Pulmonary artery endothelial cell (primary cell): Measurements from ENCODE around the gene PTPRN. TPM values are rescaled to one million over a fixed set of nuclear protein-coding genes. Genes with fewer than 3 reads are reported as not detected.

ENCODE experiments used
- DNase-seq: peaks from one replicate; pipeline ENCODE4 v3.0.0-alpha.2; 2011; ENCODE audit warnings: low read depth, low spot score
- total RNA-seq: library from RNA; depleted of rRNA; stranded (reverse); fragments of >200 nt; gene quantifications from 2 replicates; pipeline ENCODE4 v1.2.3, GENCODE V29; 2014

The PTPRN gene
- total RNA-seq, 1 donor from 2014 or later: not detected

DNA sequence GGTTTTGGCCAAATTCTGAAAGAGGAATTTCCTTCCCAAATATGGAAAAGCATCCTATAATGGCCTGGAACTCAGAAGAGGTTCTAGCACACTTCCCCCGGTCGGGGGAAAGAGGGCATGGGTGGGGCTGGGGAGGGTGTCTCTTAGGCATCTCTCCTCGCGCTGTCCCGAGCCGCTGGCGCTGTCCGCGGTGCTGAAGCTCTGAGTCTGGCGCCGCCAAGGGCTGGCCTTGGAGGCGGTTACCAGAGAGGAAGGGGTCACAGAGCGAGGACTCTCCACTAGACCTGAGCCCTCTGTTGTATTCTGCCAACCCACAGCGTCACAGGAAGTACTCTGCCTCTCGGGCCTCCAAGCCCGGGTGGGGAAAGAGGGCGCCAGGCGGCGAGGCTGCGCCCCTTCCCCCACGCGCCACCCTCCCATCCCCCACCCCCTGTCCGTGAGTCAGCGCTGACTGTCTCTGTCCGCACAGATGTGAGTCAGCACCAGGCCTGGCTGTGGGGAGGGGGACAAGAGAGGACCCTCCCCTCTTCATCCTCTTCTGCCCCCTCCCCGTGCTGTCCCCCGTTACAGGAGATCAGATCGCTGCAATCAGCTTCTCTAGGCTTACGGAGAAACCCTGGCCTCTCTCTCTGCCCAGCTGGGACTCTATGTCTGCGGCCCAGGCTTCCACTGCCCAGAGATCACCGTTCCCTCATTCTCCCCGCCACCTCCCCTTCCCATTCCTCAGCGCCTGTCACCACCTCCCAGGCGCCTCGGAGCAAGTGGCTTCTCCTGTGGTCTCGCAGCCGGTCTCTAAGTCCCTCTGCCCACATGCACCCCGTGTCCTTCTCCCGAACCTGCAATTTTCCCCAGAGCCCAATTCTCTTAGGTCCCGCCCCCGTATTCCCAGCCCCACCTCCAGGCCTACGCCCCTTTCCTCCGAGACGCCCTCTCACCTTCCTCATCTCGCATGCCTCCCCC, 779 bp downstream of the PTPRN start:
- no peak for DNase-seq

DNA sequence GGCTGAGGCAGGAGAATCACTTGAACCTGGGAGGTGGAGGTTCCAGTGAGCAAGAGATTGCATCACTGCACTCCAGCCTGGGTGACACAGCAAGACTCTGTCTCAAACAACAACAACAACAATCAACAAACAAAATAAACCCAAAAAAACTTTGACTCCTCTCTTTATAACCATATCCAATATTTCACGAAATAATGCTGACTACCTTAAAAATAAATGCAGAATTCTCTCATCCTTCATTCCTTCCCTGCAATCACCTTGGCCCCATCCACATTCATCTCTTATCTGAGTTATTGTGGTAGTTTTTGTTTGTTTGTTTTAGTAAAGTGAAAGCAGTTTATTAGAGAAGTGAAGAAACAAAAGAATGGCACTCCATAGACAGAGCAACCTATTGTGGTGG, 3.2 kb downstream of the PTPRN start:
- DNase-seq: no peak

DNA sequence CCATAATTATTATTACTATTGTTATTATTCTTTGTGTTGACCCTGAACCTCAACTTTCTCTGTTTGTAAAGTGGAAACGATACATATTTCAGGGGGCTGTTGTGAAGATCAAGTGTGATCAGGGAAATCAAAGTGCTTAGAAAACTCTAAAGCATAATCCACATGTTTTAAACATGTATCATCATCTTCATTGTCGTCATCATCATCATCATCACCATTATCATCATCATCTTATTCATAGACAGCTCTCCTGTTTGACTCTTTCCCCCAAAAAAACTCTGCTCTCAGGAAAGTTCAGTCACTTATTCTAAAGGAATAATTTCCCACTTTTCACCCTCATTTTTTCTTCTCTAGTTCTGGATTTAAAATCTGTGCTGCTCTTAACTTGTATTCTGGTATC, 5.0 kb downstream of the PTPRN start:
- no peak for DNase-seq

DNA sequence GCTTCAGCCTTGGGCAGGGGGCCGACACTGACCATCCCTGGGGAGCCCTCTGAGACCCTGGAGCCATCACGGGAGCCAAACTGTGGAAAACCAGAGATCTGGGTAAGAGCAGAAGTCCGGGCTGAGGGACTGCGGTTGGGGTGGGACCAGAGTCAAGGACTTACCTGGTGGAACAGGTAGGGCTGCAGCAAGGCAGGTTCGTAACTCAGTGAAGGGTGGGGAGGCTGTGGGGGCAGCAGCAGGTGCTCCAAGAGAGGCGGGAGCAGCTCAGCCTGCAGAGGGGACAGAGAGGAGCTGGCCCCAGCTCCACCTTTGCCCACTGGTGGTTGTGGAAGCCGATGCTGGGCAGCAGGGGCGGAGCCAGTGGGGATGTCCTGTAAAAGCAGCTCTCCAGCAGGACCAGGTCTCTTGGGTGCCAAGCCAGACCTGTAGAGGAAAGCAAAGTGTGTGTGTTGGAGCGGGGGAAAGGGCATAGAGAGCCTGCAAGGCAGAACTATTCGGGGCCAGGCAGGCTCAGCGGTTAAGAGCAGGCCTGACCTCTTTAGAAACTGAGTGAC, 6.7 kb downstream of the PTPRN start:
- no peak for DNase-seq

GRCh38 chr2:219300022-219300421, 9.2 kb downstream of the PTPRN start:
- DNase-seq: no peak

GRCh38 chr2:219299372-219299760, 9.8 kb downstream of the PTPRN start:
- DNase-seq: no peak

- DNase-seq: no peak
Observed at GRCh38 chr2:219298759-219299371, 10.3 kb downstream of the PTPRN start.

GRCh38 chr2:219297766-219298456, 11.3 kb downstream of the PTPRN start:
- DNase-seq: no peak

- no peak for DNase-seq
Observed at GRCh38 chr2:219296631-219297391, 12.4 kb downstream of the PTPRN start.

DNA sequence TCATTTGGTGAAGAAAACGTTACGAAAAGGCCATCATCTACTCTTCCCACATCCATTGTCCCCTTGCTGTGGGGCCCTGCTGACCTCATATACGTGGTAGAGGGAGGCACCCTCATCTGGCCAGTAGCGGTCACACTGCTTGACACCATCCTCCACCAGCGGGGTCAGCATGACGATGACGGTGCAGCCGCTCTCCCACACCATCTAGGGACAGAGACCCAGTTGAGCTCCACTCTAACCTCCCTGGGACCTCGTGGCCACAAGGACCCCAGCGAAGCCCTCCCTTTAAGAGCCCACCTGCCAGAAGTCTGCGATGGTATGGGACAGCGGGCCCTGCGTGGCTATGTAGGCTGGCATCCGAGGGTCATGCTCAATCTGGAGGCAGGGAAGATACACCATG, 13.1 kb downstream of the PTPRN start:
- DNase-seq: no peak

DNA sequence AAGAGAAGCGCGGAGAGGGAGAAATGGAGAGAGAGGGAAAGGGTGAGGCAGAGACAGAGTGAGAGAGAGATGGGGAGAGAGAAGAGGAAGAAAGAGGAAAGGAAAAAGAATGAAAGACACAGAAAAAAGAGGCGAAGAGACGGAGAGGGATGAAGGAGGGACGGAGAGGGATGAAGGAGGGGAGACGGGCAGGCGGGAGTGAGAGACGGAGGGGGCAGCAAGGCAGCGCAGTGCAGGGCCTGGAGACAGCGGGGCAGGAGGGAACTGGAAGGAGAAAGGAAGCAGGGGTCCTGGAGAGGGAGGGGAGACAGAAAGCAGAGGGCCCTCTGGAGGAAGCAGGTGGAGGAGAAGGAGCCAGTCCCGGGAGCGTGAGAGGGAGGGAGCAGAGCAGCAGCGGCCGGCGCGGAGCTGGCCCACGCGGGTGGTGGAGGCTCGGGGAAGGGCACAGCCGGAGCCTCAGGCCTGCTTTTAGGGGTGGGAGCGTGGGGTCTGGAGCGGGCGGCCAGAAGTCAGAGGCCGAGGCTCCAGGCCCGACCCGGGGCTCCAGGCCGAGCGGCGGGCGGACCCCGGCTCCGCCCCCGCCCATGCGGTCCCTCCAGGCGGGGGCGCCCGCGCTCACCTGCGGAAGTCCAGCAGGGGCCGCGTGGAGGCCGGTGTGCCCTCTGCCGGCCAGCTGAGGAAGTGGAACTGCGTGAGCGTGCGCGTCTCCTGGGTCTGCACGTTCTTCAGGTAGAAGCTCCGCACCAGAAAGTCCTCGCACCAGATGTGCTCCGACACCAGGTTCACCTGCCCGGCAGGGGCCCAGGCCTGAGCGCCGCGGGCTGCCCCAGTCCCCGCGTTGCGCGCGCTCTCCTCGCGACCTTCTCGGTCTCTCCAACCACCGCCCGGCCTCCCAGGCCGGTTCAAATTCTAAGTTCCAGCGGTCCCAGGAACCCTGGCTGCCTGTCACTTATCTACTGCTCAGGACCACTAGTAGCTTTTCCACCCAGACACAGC, 14.5 kb downstream of the PTPRN start:
- DNase-seq: peak; percentile 35

DNA sequence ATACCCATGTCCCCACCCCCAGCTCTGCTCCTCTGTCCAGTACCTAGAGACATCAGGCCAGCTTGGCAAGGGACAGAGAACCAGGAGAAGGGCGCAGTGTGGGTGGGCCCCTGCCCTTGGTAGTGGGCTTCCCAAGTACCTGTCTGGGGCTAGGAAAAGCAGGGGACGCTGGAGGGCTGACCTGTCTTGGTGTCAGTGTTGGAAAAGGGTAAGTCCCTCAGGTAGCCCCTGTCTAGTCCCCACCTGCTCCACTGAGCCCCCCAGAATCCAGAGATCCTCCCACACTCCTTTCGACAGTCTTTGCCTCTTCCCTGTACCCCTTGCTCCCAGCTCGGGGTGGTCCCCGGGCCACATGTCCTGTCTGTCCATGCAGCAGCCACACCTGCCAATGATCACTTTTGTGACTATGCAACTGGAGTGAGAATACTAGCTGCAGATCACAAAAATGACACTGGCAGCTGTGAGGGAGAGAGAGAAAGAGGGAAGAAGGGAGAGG, 15.4 kb downstream of the PTPRN start:
- no peak for DNase-seq

DNA sequence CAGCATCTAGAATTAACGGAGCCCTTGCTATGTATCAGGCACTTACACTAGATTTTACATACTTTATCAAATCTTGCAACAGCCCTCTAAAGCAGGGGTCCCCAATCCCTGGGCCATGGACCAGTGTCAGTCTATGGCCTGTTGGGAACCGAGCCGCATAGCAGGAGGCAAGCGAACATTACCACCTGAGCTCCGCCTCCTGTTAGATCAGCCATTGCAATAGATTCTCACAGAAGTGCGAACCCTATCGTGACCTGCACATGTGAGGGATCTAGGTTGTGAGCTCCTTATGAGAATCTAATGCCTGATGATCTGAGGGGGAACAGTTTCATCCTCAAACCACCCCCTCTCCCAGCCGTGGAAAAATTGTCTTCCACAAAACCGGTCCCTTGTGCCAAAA, 16.6 kb downstream of the PTPRN start:
- no peak for DNase-seq

DNA sequence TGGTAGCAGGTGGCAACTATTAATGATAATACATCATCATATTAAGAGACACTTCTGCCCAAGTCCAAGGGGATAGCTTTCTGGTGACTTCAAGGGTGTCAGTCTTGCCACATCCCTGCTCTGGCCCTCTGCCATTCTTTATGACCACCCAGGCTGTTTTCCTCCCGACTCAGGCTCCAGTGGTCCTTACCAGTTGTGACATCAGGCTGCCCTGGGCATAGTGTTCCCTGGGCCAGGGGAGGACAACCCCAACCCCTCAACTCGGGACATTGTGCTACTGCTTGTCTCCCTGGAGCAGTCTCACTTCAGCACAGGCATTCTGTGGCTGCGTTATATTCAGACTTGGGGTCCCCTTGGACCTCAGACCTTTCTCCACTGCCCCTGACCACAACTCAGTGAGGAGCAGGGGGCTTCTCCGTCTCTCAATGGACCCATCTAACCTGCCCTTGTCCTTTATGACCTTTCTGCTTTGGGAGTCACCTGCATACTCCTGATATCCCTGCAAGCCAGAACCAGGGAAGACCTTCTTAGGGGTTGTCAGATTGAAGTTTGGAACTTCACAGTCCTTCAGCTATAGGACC, 17.2 kb downstream of the PTPRN start:
- DNase-seq: no peak

GRCh38 chr2:219291394-219291793, 17.8 kb downstream of the PTPRN start:
- no peak for DNase-seq

DNA sequence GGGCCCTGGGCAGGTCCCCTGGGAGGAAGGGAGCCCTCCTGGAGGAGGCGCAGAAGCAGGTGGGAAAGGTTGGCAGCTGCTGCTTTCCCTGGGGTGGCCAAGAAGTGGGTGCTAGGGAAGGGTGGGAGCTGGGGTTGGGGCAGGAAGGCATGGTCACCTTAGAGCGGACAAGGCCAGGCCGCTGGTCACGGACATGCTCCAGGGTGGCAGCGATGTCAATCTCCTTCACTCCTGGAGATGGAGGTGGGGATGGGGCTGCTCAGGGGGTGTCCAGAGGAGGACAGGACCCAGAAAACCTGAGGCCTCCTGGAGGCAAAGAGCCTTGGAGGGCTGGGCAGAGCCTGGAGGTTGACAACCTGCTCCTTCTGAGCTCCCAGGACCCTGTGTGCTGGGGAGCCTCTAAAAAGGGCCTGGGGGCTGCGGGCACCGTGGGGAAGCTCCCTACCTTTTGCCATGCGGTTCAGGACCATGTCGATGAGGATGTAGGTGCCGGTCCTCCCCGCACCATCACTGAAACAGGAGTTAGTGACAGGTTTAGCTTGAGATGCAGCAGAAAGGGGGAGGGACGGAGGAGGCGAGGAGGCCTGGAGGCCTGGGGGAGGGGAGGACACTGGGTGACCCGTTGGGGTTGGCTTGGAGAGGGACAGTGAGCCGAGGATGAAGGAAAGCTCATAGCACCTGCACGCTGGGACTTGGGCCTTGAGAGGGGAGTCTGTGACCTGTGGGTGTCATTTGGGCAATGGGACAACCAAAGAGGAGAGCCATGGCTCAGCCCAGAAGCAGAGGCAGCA, 18.6 kb downstream of the PTPRN start:
- no peak for DNase-seq

- DNase-seq: no peak
Observed at GRCh38 chr2:219289537-219290361, 19.5 kb downstream of the PTPRN start.

- DNase-seq: no peak
Observed at GRCh38 chr2:219289195-219289536, 20.0 kb downstream of the PTPRN start.
